HG02840 (cell line): Measurements from ENCODE around the gene SIRPG.
"Not testable (repeated sequence)": the region's sequence is repeated elsewhere in the genome, so short reads cannot be mapped to it uniquely, and the experiment has no call there.

Experiments
- ATAC-seq: cut with Tn5 transposase; IDR thresholded peaks from one replicate; pipeline ENCODE4 v1.9.1; 2021; ENCODE audit warnings: mild to moderate bottlenecking, moderate library complexity, moderate number of reproducible peaks; ENCODE audit not compliant: unreplicated experiment, low FRiP score

SIRPG gene

DNA sequence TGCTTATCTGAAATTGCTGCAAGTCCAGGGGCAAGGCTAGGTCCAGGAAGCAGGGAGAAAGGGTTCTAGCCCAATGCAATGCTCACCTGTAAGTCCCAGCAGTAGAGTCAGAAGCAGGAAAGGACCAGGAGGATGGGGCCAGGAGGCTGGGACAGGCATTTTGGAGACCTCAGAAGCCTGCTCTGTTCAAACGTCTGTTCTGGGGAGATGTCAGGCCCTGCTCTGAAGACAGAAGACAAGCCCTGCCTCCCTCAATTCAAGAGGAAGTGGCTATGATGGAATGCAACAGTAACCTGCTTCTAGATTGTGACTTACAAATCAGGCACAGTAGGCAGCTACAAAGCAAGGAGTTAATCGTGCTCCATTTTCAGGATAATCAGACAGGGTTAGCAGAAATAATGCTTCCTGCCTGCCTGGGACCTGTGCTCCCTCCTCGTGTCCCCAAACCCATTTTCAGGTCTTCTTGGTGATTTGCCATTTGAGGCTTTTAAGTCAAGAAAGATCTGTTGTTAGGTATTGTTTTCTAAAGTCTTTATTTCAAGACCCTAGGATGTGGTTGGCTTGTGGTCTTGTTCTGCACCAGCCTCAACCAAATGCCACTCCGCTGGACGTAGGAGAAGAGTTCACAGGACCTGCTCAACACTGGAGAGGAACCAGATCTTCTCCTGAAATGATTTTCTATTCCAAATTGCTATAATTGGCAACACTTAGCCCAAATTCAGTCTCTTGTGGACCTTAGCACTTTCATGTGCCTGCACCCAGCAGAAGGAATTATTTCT is at the start of gene SIRPG:
SIRPG (minus strand) TSS at position 224 of the 779 bp plus-strand sequence; CDS start at position 159, 65 bp downstream.
- ATAC-seq: no peak

DNA sequence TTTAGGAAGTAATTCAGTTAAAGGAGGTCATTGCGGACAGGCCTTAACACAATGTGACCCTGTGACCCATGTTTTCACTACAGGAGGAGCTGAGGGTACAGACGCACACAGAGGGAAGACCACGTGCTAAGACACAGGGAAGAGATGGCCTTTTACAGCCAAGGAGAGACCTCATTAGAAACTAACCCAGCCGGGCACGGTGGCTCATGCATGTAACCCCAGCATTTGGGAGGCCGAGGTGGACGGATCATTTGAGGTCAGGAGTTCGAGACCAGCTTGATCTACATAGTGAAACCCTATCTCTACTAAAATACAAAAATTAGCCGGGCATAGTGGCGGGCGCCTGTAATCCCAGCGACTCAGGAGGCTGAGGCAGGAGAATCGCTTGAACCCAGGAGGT is 49.3 kb upstream of the SIRPG start:
- ATAC-seq: not testable (repeated sequence)

DNA sequence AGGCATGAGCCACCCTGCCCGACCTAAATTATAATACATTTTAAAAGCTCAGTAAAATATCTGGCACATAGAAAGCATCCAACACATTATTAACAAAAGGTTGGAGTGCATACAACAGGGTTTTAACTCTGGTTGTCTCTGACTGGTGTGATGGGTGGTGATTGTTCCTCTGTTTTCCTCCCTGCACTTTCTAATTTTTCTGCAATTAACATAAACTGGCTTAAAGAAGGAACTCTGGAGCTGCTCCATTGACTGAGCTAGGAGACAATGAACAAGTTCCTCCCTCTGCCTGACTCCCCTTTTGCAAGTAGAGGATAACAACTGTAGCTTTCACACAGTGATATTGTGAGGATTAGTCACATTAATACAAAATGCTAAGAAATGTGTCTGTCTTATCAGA is 48.5 kb upstream of the SIRPG start:
- ATAC-seq: no peak

- ATAC-seq: no peak
Observed at GRCh38 chr20:1702855-1703254, 45.3 kb upstream of the SIRPG start.

- ATAC-seq: no peak
Observed at GRCh38 chr20:1702328-1702727, 44.7 kb upstream of the SIRPG start.

GRCh38 chr20:1700990-1701389 is 43.4 kb upstream of the SIRPG start:
- no peak for ATAC-seq

DNA sequence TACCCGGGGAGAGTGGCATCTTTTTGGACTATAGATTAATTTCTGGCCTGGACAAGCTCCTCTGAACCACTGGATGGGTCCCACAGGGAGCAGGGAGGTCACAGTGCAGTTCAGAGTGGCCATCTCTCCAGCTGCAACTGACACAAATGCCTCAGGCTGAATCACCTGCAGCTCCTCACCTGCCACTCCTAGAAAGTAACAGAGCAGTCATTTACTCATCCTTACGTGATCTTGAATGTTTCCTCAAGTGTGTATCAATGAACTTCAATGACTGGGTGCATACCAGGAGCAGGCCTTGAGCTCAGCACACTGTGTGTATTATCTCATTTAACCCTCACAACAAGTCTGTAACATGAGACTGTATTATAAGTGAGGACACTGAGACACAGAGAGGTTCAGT is 40.0 kb upstream of the SIRPG start:
- no peak for ATAC-seq

DNA sequence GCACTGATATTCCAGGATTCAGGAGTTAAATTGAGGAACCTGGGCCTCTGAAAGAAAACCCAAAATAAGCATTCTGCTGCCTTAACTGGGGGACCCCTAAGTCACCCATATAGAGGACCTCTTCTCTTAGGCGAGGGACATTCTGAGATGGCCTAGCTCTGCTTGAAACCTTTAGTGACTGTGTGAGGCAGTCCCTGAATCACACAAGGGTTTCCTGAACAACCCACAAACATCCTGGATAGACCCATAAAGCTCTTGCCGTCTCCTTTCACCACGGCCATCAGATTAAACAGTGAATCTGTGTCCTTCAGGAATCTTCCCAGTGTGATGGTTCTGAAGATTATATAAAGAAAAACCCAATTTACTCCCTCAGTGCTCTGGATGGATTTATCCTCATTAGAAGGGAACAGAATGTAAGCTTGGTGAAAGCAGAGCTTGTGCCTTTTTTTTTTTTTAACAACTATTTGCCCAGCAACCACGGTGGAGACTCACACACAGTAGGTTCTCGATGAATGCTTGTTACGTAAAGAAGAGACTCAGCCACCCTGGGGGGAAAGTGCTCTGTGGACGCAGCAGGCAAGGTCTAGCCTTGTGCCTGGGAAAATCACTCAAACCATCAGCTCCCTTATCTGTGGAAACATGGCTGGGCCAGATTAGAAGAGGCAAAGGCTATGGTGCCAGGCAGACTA is 39.1 kb upstream of the SIRPG start:
- no peak for ATAC-seq

DNA sequence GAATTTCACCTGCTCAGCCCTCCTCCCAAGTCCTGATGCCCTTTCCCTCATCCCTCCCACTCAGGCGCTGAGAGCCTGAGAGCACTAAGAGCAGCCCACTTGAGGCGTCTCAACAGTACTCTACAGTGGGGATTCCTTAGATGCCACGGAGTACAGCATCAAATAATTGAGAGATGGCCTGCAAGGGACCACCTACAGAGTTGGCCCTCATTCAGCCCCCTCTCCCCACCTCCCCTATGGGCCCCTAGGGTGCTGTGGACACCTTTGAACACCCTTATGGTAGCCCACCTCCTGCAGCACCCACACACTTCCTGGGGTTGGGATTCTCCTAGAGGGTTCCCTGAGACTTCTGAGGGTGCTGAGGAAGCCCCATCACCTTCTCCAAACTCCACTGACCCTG is 37.1 kb upstream of the SIRPG start:
- ATAC-seq: no peak

DNA sequence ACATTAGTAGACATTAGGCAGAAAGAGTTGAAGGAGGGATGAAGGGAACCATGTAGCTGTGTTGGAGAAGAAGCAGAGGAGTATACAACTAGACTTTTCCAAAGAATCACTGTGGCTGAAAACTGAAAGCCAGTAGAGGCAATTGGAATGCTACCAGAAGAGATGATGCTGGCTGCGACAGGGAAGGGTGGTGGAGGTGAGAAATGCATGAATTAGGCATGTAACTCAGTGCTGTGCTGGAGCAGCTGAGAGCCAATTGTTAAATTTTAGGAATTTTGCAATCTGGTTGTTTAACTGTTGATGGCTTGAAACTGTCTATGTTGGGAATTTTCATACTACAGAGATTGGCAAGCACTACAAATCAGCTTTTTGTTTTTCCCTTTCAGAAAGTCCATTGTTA is 35.8 kb upstream of the SIRPG start:
- ATAC-seq: no peak

DNA sequence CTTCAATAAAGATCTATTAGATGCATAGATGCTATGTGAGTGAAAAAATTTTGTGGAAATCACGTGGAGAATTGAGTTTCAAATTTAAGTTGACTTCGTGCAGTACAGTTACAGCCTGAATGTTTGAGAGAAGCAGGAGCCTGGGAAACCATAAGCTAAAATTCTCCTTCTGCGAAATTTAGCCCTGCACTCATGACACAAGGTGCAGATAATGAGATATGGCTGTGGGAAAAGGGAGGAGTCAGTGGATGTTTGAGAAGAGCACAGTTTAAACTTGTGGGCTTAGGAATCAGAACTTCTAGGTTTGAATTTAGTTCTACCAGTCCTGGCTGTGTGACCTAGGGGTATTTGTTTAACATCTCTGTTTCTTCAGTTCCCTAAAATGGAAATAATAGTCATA is 32.1 kb upstream of the SIRPG start:
- ATAC-seq: no peak

GRCh38 chr20:1688886-1689538 is 31.4 kb upstream of the SIRPG start:
- ATAC-seq: no peak

- no peak for ATAC-seq
Observed at GRCh38 chr20:1687053-1687452, 29.5 kb upstream of the SIRPG start.

- ATAC-seq: no peak
Observed at GRCh38 chr20:1686151-1686748, 28.7 kb upstream of the SIRPG start.

GRCh38 chr20:1685304-1686052 is 27.9 kb upstream of the SIRPG start:
- no peak for ATAC-seq

GRCh38 chr20:1684872-1685271 is 27.3 kb upstream of the SIRPG start:
- no peak for ATAC-seq

DNA sequence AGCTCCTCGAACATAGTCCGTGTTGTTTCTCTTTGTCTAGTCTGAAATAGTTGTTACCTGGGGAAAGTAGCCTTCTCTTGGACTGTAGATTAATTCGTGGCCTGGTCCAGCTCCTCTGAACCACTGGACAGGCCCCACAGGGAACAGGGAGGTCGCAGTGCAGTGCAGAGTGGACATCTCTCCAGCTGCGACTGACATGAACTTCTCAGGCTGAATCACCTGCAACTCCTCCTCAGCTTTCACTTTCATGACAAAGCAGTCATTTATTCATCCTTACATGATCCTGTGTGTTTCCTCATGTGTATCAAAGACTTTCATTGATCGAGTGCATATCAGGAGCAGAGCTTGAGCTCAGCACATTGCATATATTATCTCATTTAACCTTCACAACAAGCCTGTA is 19.1 kb upstream of the SIRPG start:
- no peak for ATAC-seq

GRCh38 chr20:1674990-1675780 is 17.6 kb upstream of the SIRPG start:
- ATAC-seq: no peak

GRCh38 chr20:1674361-1674760 is 16.8 kb upstream of the SIRPG start:
- no peak for ATAC-seq

DNA sequence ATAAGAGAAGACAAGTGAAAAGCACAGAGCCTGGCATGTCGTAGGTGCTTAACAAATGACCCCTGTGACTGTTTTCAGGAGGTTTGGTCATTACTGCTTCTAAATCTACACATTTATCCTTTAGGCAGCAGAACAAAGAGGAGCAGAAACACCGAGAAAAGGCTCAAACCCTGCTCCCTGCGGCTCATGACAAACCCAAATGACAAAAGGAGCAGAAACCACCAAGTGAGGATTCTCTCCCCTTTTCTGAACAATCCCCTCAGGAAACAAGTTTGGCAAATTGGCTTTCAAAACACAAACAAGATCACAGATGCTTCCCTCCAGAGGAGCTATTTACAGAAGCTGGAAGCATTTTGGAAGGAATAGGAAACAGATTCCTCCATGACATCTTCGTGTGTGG is 15.8 kb upstream of the SIRPG start:
- no peak for ATAC-seq
